PC-9 (cell line): ENCODE results near the gene AP2A1.

ENCODE experiments used
- EZH2 ChIP-seq: fragments of 200-600 bp; sonication (generic); IDR thresholded peaks from 2 replicates; pipeline ENCODE4 v1.8.0; 2017; ENCODE audit warnings: antibody characterized with exemption, low read depth
- TF ChIP-seq, protein P1 (sequence below): fragments of 200-600 bp; sonication (generic); conservative IDR thresholded peaks from 2 replicates; pipeline ENCODE4 v1.6.1; 2017; ENCODE audit warnings: mixed run types, antibody characterized with exemption, mild to moderate bottlenecking, moderate library complexity

DNA sequence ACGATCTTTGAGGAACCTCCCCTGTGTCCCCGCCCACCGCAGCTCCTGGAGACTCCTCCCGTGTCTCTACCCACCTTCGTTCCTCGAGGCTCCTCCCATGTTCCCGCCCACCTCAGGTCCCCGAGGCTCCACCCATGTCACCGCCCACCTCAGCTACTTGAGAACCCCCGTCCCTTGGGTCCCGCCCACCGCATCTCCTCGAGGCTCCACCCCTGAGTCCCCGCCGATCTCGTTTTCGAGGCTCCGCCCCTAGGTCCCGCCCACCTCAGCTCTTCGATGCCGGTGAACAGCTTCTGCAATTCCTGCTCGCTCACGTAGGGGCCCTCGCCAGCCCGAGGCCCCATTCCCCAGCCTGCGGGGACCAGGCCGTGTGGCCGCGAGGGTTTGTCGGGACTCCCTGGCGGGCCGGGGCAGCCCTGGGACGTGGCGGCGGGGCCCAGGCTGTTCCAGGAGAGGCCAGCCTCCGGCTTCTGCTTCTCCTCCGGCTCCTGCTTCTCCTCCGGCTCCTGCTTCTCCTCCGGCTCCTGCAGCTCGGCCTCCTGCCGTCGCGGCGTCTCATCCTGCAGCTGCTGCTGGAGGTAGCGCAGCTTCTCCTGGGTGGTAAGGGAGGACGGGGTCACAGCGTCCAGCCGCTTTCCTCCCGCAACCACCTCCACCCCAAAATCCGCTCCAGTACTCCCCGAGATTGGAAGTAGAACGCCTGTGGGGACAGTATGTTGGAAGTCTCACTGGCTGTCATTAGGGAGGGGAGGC is 20.4 kb upstream of the AP2A1 start:
- TF ChIP-seq, protein P1, sequence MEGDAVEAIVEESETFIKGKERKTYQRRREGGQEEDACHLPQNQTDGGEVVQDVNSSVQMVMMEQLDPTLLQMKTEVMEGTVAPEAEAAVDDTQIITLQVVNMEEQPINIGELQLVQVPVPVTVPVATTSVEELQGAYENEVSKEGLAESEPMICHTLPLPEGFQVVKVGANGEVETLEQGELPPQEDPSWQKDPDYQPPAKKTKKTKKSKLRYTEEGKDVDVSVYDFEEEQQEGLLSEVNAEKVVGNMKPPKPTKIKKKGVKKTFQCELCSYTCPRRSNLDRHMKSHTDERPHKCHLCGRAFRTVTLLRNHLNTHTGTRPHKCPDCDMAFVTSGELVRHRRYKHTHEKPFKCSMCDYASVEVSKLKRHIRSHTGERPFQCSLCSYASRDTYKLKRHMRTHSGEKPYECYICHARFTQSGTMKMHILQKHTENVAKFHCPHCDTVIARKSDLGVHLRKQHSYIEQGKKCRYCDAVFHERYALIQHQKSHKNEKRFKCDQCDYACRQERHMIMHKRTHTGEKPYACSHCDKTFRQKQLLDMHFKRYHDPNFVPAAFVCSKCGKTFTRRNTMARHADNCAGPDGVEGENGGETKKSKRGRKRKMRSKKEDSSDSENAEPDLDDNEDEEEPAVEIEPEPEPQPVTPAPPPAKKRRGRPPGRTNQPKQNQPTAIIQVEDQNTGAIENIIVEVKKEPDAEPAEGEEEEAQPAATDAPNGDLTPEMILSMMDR = no peak
- no peak for TF ChIP-seq EZH2
